Esophagus muscularis mucosa (tissue), 4 donors: Measurements from ENCODE around the gene PACRG.

Experiments
- EP300 ChIP-seq: sonication (generic); formaldehyde crosslinking; IDR thresholded peaks from one replicate; pipeline ENCODE4 v1.6.1; 2017; ENCODE audit warnings: antibody characterized with exemption
- POLR2A ChIP-seq: fragments of 450-650 bp; IDR thresholded peaks from one replicate; pipeline ENCODE4 v1.6.1; 2017; ENCODE audit warnings: antibody characterized with exemption, moderate library complexity, mild to moderate bottlenecking, low read depth
- POLR2AphosphoS5 ChIP-seq, 2 donors: sonication (generic); formaldehyde crosslinking; IDR thresholded peaks; one replicate each; pipeline ENCODE4 v1.6.1; 2017; ENCODE audit warnings: antibody characterized with exemption in 2 of 2
- TF ChIP-seq, protein P1 (sequence below), 3 experiments: fragments of 200-600 bp in 2 of 3; fragments of 450-650 bp in 1 of 3; sonication (generic) in 2 of 3; IDR thresholded peaks; one replicate each; pipeline ENCODE4 v1.5.1; 2017 to 2019; ENCODE audit warnings: antibody characterized with exemption in 3 of 3, mild to moderate bottlenecking in 2 of 3, moderate library complexity in 1 of 3

DNA sequence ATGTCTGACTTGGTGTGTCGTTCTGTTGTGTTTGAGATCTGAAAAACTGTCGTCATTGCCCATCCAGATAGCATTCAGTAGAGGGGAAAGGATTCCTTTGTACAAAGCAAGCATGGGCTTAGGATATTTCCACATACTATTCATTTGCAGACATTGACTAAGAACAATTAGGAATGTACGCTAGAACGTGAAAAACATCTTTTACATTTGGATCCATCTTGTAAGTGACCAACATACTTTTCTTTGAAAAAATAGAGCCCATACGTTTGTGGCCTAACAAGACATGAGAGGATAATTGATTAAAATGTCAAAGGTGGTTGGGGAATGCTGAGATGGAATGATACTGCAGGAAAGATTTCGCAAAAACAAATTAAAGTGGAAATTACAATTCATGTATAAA is 461.0 kb downstream of the PACRG start:
- TF ChIP-seq, protein P1, sequence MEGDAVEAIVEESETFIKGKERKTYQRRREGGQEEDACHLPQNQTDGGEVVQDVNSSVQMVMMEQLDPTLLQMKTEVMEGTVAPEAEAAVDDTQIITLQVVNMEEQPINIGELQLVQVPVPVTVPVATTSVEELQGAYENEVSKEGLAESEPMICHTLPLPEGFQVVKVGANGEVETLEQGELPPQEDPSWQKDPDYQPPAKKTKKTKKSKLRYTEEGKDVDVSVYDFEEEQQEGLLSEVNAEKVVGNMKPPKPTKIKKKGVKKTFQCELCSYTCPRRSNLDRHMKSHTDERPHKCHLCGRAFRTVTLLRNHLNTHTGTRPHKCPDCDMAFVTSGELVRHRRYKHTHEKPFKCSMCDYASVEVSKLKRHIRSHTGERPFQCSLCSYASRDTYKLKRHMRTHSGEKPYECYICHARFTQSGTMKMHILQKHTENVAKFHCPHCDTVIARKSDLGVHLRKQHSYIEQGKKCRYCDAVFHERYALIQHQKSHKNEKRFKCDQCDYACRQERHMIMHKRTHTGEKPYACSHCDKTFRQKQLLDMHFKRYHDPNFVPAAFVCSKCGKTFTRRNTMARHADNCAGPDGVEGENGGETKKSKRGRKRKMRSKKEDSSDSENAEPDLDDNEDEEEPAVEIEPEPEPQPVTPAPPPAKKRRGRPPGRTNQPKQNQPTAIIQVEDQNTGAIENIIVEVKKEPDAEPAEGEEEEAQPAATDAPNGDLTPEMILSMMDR (IDR thresholded peaks at IDR 0.05), result no peak
- no peak for TF ChIP-seq POLR2A
- TF ChIP-seq POLR2AphosphoS5 (IDR thresholded peaks at IDR 0.05), result no peak
- TF ChIP-seq EP300, result no peak
